WTC11 (cell line): ENCODE data around the gene ITPKB. TPM values are rescaled to one million over a fixed set of nuclear protein-coding genes. Genes with fewer than 3 reads are reported as not detected.
A peak's percentile ranks its signal among the peaks of the same experiment; 100 is the strongest.

Source experiments
- ATAC-seq: fragments of 200-7000 bp; cut with Tn5 transposase; 2 replicates; pipeline ENCODE4 v1.10.0; 2021; ENCODE audit warnings: mild to moderate bottlenecking, moderate library complexity
- CTCF ChIA-PET: fragments of 300-600 bp; sonication (Branson Sonifier 250); formaldehyde crosslinking; loops from one replicate; lab custom pipeline; 2021; ENCODE audit warnings: antibody characterized with exemption; lab: Charles Lee
- POLR2A ChIA-PET: fragments of 350-600 bp; sonication (Branson Sonifier 250); formaldehyde crosslinking; loops from one replicate; lab custom pipeline; 2021; ENCODE audit warnings: antibody characterized with exemption; lab: Charles Lee
- DNase-seq: peaks from one replicate; pipeline ENCODE4 v3.0.0; 2021; ENCODE audit warnings: low spot score
- H3K27ac Mint-ChIP-seq: 2 replicates; pipeline ENCODE4 v1.8.0; 2021; ENCODE audit warnings: mixed read lengths
- H3K27me3 Mint-ChIP-seq: 2 replicates; pipeline ENCODE4 v1.8.0; 2021; ENCODE audit warnings: low read depth, mild to moderate bottlenecking, moderate library complexity, mixed read lengths
- H3K36me3 Mint-ChIP-seq: 2 replicates; pipeline ENCODE4 v1.8.0; 2021; ENCODE audit warnings: mixed read lengths
- H3K4me1 Mint-ChIP-seq: 2 replicates; pipeline ENCODE4 v1.8.0; 2022; ENCODE audit warnings: mixed read lengths
- H3K4me3 Mint-ChIP-seq: 2 replicates; pipeline ENCODE4 v1.8.0; 2021; ENCODE audit warnings: mild to moderate bottlenecking, moderate library complexity, mixed read lengths
- H3K9me3 Mint-ChIP-seq: 2 replicates; pipeline ENCODE4 v1.8.0; 2021; ENCODE audit warnings: mixed read lengths
- ESRRA ChIP-seq: sonication (generic); formaldehyde crosslinking; IDR thresholded peaks from 2 replicates; pipeline ENCODE4 v1.8.1; 2022; ENCODE audit warnings: mild to moderate bottlenecking, missing genetic modification reagents, borderline replicate concordance
- GABPB1 ChIP-seq: sonication (generic); formaldehyde crosslinking; IDR thresholded peaks from 2 replicates; pipeline ENCODE4 v1.8.1; 2023; ENCODE audit warnings: mild to moderate bottlenecking, missing genetic modification reagents
- GRHL2 ChIP-seq: fragments of 250-450 bp; sonication (Bioruptor Pico); IDR thresholded peaks from 2 replicates; pipeline ENCODE4 v1.8.0; 2022; ENCODE audit warnings: mild to moderate bottlenecking, moderate library complexity; ENCODE audit not compliant: insufficient replicate concordance, severe bottlenecking
- JAZF1 ChIP-seq: fragments of 250-450 bp; sonication (Bioruptor Pico); IDR thresholded peaks from 2 replicates; pipeline ENCODE4 v1.9.0; 2021; ENCODE audit warnings: moderate library complexity, mild to moderate bottlenecking, inconsistent platforms
- MYBL2 ChIP-seq: sonication (generic); formaldehyde crosslinking; IDR thresholded peaks from 2 replicates; pipeline ENCODE4 v1.8.1; 2023; ENCODE audit warnings: mild to moderate bottlenecking, moderate library complexity, missing genetic modification reagents
- NR3C1 ChIP-seq: sonication (generic); formaldehyde crosslinking; conservative IDR thresholded peaks from 2 replicates; pipeline ENCODE4 v1.8.1; 2023; ENCODE audit warnings: low read depth, mild to moderate bottlenecking, missing genetic modification reagents
- PRRX2 ChIP-seq: fragments of 250-450 bp; sonication (Bioruptor Pico); IDR thresholded peaks from 2 replicates; pipeline ENCODE4 v1.8.0; 2021; ENCODE audit warnings: mild to moderate bottlenecking
- RORB ChIP-seq: fragments of 250-450 bp; sonication (Bioruptor Pico); IDR thresholded peaks from 2 replicates; pipeline ENCODE4 v1.9.0; 2021; ENCODE audit warnings: mild to moderate bottlenecking
- TCF7 ChIP-seq: sonication (generic); formaldehyde crosslinking; IDR thresholded peaks from 2 replicates; pipeline ENCODE4 v1.8.0; 2022; ENCODE audit warnings: mild to moderate bottlenecking, low read depth, missing genetic modification reagents, moderate library complexity
- TEAD4 ChIP-seq: sonication (generic); formaldehyde crosslinking; IDR thresholded peaks from 2 replicates; pipeline ENCODE4 v1.8.0; 2022; ENCODE audit warnings: mild to moderate bottlenecking, missing genetic modification reagents
- ZNF121 ChIP-seq: sonication (generic); formaldehyde crosslinking; IDR thresholded peaks from 2 replicates; pipeline ENCODE4 v1.8.0; 2023; ENCODE audit warnings: missing genetic modification reagents
- ZNF232 ChIP-seq: sonication (generic); formaldehyde crosslinking; IDR thresholded peaks from 2 replicates; pipeline ENCODE4 v1.8.0; 2022; ENCODE audit warnings: mild to moderate bottlenecking, missing genetic modification reagents
- ZNF263 ChIP-seq: sonication (generic); formaldehyde crosslinking; IDR thresholded peaks from 2 replicates; pipeline ENCODE4 v1.8.1; 2022; ENCODE audit warnings: low read depth, mild to moderate bottlenecking, moderate library complexity, missing genetic modification reagents
- ZNF671 ChIP-seq: fragments of 250-450 bp; sonication (Bioruptor Pico); IDR thresholded peaks from 2 replicates; pipeline ENCODE4 v1.8.0; 2021; ENCODE audit warnings: mild to moderate bottlenecking
- total RNA-seq: library from RNA; stranded (reverse); gene quantifications from 3 replicates; pipeline ENCODE4 v1.2.3, GENCODE V29; 2021
- TF ChIP-seq, protein P1 (sequence below): sonication (generic); formaldehyde crosslinking; IDR thresholded peaks from 2 replicates; pipeline ENCODE4 v1.8.1; 2022; ENCODE audit warnings: low read depth, mild to moderate bottlenecking, moderate library complexity, missing genetic modification reagents, borderline replicate concordance
- TF ChIP-seq, protein P2 (sequence below): sonication (generic); formaldehyde crosslinking; IDR thresholded peaks from 2 replicates; pipeline ENCODE4 v1.8.0; 2022; ENCODE audit warnings: mild to moderate bottlenecking, missing genetic modification reagents
- TF ChIP-seq, protein P3 (sequence below): sonication (generic); formaldehyde crosslinking; IDR thresholded peaks from 2 replicates; pipeline ENCODE4 v1.8.0; 2022; ENCODE audit warnings: mild to moderate bottlenecking, missing genetic modification reagents
- TF ChIP-seq, protein P4 (sequence below): fragments of 250-450 bp; sonication (Bioruptor Pico); conservative IDR thresholded peaks from 2 replicates; pipeline ENCODE4 v1.9.0; 2021; ENCODE audit warnings: mild to moderate bottlenecking
- TF ChIP-seq, protein P5 (sequence below): fragments of 250-450 bp; sonication (Bioruptor Pico); IDR thresholded peaks from 2 replicates; pipeline ENCODE4 v1.9.0; 2021; ENCODE audit warnings: moderate library complexity, mild to moderate bottlenecking, inconsistent platforms, borderline replicate concordance
- TF ChIP-seq, protein P6 (sequence below): sonication (generic); formaldehyde crosslinking; IDR thresholded peaks from 2 replicates; pipeline ENCODE4 v1.8.1; 2023; ENCODE audit warnings: mild to moderate bottlenecking, missing genetic modification reagents
- TF ChIP-seq, protein P7 (sequence below): fragments of 250-450 bp; sonication (Bioruptor Pico); IDR thresholded peaks from 2 replicates; pipeline ENCODE4 v1.9.0; 2021; ENCODE audit warnings: mild to moderate bottlenecking

The ITPKB gene
- total RNA-seq, 1 experiment from 2014 or later = 15.6 TPM

DNA sequence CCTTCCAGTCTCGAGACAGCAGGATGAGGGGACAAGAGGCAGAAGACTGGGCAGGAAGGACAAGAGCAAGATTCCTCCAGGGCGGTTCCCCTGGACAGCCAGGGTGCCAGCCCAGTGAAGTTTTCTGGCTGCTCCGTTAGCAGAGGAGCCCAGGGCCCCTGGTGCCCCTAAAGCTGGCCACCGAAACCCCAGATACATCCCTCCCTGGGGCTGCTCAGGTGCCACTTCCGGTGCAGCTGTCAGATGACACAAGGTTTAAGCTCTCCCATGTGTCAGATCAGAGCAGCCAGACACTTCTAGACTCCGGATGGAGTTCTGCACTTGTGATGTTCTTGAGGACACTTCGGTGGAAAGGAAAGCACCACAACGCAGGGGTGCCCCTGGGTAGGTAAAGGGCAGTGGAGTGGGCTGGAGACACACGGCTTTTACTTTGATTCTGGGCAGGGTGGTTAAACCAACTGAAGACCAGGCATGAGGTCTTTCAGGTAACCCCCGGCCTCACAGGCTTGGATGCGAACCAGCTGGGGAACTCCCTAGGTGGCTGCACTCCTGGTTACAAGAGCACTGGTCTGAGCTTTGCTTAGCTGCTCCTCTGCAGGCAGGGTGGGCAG lies 85.7 kb downstream of the ITPKB start:
- H3K4me3 Mint-ChIP-seq = no peak overlapping the region
- ChIA-PET CTCF (interaction anchor here (0.8 to 2.0 kb wide), 17 partner anchors 9 to 175 kb away, joined by 3 to 12 read pairs (median 3); no protein-coding TSS in a partner anchor), POLR2A (interaction anchor here (0.6 to 1.0 kb wide), 2 partner anchors 27 to 83 kb away, joined by 3 to 6 read pairs; no protein-coding TSS in a partner anchor)
- H3K27me3 Mint-ChIP-seq = no peaks in the 10 kb centered on the region; the same call in 1 of the 2 replicates
- TF ChIP-seq, protein P1, sequence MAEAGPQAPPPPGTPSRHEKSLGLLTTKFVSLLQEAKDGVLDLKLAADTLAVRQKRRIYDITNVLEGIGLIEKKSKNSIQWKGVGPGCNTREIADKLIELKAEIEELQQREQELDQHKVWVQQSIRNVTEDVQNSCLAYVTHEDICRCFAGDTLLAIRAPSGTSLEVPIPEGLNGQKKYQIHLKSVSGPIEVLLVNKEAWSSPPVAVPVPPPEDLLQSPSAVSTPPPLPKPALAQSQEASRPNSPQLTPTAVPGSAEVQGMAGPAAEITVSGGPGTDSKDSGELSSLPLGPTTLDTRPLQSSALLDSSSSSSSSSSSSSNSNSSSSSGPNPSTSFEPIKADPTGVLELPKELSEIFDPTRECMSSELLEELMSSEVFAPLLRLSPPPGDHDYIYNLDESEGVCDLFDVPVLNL = no peak
- no peak for TF ChIP-seq ZNF263 (CRISPR knock-in tag)
- TF ChIP-seq, protein P2, sequence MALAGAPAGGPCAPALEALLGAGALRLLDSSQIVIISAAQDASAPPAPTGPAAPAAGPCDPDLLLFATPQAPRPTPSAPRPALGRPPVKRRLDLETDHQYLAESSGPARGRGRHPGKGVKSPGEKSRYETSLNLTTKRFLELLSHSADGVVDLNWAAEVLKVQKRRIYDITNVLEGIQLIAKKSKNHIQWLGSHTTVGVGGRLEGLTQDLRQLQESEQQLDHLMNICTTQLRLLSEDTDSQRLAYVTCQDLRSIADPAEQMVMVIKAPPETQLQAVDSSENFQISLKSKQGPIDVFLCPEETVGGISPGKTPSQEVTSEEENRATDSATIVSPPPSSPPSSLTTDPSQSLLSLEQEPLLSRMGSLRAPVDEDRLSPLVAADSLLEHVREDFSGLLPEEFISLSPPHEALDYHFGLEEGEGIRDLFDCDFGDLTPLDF (CRISPR knock-in tag) = no peak
- no peak for TF ChIP-seq TEAD4
- TF ChIP-seq, protein P3, sequence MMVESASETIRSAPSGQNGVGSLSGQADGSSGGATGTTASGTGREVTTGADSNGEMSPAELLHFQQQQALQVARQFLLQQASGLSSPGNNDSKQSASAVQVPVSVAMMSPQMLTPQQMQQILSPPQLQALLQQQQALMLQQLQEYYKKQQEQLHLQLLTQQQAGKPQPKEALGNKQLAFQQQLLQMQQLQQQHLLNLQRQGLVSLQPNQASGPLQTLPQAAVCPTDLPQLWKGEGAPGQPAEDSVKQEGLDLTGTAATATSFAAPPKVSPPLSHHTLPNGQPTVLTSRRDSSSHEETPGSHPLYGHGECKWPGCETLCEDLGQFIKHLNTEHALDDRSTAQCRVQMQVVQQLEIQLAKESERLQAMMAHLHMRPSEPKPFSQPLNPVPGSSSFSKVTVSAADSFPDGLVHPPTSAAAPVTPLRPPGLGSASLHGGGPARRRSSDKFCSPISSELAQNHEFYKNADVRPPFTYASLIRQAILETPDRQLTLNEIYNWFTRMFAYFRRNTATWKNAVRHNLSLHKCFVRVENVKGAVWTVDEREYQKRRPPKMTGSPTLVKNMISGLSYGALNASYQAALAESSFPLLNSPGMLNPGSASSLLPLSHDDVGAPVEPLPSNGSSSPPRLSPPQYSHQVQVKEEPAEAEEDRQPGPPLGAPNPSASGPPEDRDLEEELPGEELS (CRISPR knock-in tag) = no peak
- TF ChIP-seq TCF7 (CRISPR knock-in tag) = no peak
- TF ChIP-seq RORB (CRISPR knock-in tag) = no peak
- H3K9me3 Mint-ChIP-seq = no peaks in the 10 kb centered on the region
- H3K4me1 Mint-ChIP-seq = peaks cover 71% of the 10 kb centered on the region
- peak overlapping the region; percentile 99 for H3K27ac Mint-ChIP-seq
- ATAC-seq (no peak), DNase-seq (no peak)
- H3K36me3 Mint-ChIP-seq = no peaks in the 10 kb centered on the region; the same call in 1 of the 2 replicates

DNA sequence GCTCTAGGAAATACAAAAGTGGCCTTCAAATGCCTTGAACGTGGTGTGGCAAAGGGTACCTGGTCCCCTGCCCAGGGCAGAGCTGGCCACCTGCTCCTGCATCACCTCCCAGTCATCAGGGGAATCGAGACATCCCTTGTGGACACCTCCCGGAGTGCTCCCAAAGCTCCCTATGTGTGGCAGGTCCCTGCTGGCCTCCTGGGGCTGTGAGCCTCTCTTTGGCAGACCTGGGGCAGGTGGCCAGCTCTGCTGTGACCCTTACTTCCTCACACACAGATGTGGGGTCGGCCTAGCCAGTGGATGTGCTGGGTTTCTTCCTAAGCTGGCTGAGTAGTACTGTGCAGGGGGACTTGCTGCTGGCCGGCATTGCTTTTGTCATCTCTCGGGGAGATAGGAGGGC lies 86.5 kb downstream of the ITPKB start:
- Mint-ChIP-seq H3K4me3 (no peak overlapping the region), H3K27ac (no peak overlapping the region), H3K27me3 (no peaks in the 10 kb centered on the region), H3K4me1 (peaks cover 63% of the 10 kb centered on the region), H3K36me3 (no peaks in the 10 kb centered on the region; the same call in 1 of the 2 replicates), H3K9me3 (no peaks in the 10 kb centered on the region)
- CTCF ChIA-PET = interaction anchor here (1.1 to 2.0 kb wide), 2 partner anchors 26 to 176 kb away, joined by 3 to 12 read pairs; no protein-coding TSS in a partner anchor
- DNase-seq (no peak), ATAC-seq (no peak)
- POLR2A ChIA-PET = no interaction called here
- TF ChIP-seq ZNF671 (CRISPR knock-in tag) (no peak), GABPB1 (no peak), ESRRA (CRISPR knock-in tag) (no peak), ZNF121 (CRISPR knock-in tag) (no peak), JAZF1 (CRISPR knock-in tag) (no peak), NR3C1 (CRISPR knock-in tag) (no peak), PRRX2 (CRISPR knock-in tag) (no peak), ZNF232 (CRISPR knock-in tag) (no peak), GRHL2 (CRISPR knock-in tag) (no peak), MYBL2 (CRISPR knock-in tag) (no peak)
- TF ChIP-seq, protein P4, sequence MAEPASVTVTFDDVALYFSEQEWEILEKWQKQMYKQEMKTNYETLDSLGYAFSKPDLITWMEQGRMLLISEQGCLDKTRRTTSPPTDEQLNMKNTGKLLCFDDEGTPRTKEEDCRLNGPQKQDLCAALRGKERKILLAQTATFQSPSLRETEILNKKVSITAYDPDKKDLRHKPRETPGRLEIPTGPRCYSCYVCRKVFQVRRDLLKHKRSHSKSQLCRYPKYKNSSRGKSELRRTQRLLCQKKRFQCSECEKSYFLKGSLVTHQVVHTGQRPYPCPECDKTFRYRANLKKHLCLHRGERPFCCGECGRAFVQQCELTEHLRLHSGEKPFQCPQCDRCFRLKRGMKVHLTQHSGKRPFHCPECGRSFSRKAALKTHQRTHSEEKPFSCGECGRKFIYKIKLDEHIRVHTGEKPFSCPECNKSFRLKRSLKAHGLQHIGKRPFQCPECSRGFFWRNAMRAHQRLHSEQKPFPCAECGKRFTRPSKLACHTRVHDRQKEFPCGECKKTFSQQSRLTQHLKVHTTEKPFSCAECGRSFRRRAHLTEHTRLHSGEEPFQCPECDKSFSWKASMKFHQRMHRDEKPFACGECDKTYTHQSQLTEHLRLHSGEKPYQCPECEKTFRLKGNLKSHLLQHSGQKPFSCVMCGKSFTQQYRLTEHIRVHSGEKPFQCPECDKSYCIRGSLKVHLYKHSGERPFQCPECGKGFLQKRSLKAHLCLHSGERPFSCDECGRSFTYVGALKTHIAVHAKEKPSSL (CRISPR knock-in tag) = no peak
- TF ChIP-seq, protein P5, sequence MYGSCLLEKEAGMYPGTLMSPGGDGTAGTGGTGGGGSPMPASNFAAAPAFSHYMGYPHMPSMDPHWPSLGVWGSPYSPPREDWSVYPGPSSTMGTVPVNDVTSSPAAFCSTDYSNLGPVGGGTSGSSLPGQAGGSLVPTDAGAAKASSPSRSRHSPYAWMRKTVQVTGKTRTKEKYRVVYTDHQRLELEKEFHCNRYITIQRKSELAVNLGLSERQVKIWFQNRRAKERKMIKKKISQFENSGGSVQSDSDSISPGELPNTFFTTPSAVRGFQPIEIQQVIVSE (CRISPR knock-in tag) = no peak
- TF ChIP-seq, protein P6, sequence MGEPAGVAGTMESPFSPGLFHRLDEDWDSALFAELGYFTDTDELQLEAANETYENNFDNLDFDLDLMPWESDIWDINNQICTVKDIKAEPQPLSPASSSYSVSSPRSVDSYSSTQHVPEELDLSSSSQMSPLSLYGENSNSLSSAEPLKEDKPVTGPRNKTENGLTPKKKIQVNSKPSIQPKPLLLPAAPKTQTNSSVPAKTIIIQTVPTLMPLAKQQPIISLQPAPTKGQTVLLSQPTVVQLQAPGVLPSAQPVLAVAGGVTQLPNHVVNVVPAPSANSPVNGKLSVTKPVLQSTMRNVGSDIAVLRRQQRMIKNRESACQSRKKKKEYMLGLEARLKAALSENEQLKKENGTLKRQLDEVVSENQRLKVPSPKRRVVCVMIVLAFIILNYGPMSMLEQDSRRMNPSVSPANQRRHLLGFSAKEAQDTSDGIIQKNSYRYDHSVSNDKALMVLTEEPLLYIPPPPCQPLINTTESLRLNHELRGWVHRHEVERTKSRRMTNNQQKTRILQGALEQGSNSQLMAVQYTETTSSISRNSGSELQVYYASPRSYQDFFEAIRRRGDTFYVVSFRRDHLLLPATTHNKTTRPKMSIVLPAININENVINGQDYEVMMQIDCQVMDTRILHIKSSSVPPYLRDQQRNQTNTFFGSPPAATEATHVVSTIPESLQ (CRISPR knock-in tag) = no peak
- TF ChIP-seq, protein P7, sequence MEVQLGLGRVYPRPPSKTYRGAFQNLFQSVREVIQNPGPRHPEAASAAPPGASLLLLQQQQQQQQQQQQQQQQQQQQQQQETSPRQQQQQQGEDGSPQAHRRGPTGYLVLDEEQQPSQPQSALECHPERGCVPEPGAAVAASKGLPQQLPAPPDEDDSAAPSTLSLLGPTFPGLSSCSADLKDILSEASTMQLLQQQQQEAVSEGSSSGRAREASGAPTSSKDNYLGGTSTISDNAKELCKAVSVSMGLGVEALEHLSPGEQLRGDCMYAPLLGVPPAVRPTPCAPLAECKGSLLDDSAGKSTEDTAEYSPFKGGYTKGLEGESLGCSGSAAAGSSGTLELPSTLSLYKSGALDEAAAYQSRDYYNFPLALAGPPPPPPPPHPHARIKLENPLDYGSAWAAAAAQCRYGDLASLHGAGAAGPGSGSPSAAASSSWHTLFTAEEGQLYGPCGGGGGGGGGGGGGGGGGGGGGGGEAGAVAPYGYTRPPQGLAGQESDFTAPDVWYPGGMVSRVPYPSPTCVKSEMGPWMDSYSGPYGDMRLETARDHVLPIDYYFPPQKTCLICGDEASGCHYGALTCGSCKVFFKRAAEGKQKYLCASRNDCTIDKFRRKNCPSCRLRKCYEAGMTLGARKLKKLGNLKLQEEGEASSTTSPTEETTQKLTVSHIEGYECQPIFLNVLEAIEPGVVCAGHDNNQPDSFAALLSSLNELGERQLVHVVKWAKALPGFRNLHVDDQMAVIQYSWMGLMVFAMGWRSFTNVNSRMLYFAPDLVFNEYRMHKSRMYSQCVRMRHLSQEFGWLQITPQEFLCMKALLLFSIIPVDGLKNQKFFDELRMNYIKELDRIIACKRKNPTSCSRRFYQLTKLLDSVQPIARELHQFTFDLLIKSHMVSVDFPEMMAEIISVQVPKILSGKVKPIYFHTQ (CRISPR knock-in tag) = no peak
- TF ChIP-seq, protein P2 (CRISPR knock-in tag) = no peak
